Right kidney (tissue), 1 donor: ENCODE measurements around the gene PELI3.

Source experiments
- DNase-seq: peaks from one replicate; pipeline ENCODE4 v3.0.0-alpha.2; 2016

Gene PELI3

GRCh38 chr11:66498506-66498905 lies 31.8 kb downstream of the PELI3 start:
- DNase-seq: no peak

DNA sequence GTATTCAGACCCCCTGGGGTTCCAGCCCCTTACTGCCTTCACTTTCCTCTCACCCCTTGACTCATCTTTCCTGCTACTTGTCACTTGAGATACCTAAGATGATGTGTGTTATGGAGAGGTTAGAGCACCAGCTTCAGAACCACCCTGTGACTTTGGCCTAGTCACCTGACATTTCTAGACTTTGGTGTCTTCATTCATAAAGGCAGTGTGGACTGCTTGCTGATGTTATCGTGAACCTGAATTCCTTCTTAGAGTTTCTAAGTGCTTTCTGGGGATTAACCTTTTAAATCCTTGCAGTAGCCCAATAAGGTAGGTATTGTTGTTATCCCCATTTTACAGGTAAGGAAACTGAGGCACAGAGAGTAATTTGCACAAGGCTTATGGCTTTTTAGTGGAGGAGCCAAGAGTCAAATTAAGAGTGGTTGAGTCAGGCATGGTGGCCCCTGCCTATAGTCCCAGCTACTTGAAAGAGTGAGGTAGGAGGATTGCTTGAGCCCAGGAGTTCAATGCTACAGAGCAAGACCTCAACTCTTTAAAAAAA lies 38.6 kb downstream of the PELI3 start:
- no peak for DNase-seq

- no peak for DNase-seq
Observed at GRCh38 chr11:66509131-66509561, 42.4 kb downstream of the PELI3 start.

DNA sequence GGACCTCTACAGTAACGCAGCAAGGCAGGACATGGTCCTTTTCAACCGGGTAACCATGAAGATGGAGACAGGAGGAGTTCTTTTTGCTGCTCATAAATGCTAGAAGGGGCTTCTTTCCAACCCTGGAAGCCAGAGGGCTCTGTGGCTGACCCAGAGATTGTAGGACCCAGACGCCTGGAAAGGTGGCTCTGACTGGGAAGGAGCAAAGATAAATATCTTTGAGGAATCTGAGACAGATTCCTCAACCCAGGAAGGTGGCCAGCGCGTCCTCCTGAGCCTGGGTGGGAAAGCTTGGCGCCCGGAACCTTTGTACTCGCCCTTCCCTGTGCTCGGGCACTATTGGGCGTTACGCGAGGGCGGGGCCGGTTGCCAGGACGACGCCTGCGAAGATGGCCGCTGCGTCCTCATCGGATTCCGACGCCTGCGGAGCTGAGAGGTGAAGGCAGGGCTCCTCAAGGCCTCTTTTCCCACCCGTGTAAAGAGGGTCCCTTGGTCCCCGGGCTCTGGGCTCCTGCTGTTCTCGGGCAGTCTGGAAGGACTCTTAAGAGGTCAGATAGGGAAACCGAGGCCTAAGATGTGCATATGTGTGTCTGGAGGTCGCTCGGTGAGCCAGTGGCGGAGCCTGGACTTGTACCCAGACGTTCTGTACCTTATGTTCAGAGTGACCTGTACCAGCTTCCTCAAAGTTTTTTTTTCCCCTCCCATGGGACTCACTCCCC lies 43.7 kb downstream of the PELI3 start, which contains the start of gene BBS1:
BBS1 (plus strand) TSS at position 365 of the 719 bp plus-strand sequence; CDS start at position 390, 25 bp downstream.
- peak; percentile 86 for DNase-seq

DNA sequence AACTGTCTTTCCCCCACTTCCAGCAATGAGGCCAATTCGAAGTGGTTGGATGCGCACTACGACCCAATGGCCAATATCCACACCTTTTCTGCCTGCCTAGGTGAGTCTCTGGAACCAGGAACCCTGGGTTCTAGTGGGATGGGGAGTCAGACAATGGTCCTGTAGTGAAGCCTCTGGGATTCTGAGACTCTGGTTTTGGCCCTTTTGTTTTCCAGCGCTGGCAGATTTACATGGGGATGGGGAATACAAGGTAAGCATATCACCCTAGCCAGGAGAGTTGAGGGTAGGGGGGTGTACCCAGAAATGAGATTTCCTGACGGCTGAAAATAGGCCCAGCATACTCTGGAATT lies 44.3 kb downstream of the PELI3 start:
- no peak for DNase-seq

DNA sequence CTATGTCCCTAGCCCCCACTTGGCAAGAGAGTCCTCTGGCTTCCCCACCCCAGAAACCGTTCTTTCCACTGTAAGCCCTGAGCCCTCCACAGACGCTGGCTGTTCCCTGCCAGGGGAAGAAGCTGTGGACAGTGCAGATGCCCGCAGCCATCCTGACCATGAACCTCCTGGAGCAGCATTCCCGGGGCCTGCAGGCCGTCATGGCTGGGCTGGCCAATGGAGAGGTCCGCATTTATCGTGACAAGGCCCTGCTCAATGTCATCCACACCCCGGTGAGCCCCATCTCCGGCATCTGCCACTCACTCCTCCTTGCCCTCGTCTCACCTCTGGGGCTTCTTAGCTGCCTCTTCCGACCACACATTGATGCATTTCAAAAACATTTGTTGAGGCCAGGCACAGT lies 56.9 kb downstream of the PELI3 start:
- DNase-seq: no peak

DNA sequence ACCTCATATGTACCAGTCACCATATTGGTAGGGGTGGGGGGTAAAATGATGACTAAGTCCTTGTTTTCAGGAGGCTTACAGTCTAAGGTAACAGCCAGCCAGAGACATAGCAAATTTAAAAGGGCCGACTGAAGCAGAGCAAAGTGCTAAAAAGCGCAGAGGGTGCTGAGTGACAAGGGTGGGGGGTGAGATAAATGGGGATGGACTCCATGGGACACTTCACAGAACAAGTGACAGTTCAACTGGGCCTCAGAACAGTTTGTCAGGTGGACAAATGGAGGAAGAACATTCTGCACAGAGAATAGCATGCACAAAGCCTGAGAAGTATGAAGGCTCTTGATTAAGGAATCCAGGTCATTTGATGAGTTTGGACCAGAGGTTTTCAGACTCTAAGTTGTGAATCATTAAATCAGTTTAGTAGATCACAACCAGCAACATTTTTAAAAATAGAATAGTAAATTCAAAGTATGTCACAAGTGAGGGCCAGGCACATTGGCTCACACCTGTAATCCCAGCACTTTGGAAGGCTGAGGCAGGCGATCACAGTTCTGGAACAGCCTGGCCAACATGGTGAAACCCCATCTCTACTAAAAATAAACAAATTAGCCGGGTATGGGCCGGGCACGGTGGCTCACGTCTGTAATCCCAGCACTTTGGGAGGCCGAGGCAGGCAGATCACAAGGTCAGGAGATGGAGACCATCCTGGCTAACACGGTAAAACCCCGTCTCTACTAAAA lies 57.8 kb downstream of the PELI3 start:
- no peak for DNase-seq
